RPMI7951 (cell line): ENCODE measurements around the gene SERINC2. TPM values are rescaled to one million over a fixed set of nuclear protein-coding genes. Genes with fewer than 3 reads are reported as not detected.
"Not testable (repeated sequence)": the region's sequence is repeated elsewhere in the genome, so short reads cannot be mapped to it uniquely, and the experiment has no call there.

Experiments used
- DNase-seq: peaks from one replicate; pipeline ENCODE4 v3.0.0-alpha.2; 2012; ENCODE audit warnings: low read depth
- total RNA-seq: library from RNA; depleted of rRNA; stranded (reverse); fragments of >200 nt; shearing (Covaris generic); gene quantifications from 2 replicates; pipeline ENCODE4 v1.2.3, GENCODE V29; 2014

SERINC2 gene
- total RNA-seq, 1 experiment from 2014 or later = 269 TPM

DNA sequence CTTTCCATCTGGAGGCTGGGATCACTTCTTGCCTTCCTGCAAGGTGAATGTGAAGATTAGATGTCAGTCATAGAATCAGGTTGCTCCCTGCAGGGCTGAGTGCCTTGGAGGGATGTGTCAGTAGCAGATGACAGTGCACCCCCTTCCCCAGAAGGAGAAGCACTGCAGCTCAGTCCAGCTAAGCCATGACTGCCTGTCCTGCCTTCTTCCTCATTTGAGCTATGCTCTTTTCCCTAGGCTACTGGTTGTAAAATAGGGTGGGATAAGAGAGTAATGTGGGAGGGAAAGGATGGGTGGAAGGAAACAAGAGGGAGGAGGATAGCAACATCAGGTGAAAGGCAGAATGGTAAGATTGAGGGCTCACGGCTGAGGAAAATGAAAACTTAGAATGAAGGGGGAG is 29.0 kb upstream of the SERINC2 start:
- no peak for DNase-seq

DNA sequence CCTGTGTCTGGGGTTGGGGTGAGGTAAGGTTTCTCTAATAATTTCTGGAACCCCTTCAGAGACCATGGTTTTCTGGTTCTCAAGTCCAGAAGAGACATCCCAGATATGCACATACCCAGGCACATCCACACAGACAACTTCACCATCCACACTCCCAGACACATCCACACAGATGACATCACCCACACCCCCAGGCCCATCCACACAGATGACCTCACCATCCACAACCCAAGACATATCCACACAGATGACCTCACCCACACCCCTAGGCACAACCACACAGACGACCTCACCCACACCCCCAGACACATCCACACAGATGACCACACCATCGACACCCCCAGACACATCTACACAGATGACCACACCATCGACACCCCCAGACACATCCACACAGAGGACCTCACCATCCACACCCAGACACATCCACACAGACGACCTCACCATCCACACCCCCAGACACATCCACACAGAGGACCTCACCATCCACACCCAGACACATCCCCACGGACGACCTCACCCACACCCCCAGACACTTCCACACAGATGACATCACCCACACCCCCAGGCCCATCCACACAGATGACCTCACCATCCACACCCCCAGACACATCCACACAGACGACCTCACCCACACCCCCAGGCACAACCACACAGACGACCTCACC is 26.3 kb upstream of the SERINC2 start:
- not testable (repeated sequence) for DNase-seq

DNA sequence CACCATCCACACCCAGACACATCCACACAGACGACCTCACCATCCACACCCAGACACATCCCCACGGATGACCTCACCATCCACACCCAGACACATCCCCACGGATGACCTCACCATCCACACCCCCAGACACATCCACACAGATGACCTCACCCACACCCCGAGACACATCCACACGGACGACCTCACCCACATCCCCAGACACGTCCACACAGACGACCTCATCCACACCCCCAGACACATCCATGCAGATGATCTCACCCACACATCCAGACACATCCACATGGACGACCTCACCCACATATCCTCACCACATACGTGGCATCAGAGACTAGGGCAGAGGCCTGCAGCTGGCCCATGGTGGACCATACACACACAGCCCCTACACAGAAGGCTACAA is 25.4 kb upstream of the SERINC2 start:
- DNase-seq = no peak

DNA sequence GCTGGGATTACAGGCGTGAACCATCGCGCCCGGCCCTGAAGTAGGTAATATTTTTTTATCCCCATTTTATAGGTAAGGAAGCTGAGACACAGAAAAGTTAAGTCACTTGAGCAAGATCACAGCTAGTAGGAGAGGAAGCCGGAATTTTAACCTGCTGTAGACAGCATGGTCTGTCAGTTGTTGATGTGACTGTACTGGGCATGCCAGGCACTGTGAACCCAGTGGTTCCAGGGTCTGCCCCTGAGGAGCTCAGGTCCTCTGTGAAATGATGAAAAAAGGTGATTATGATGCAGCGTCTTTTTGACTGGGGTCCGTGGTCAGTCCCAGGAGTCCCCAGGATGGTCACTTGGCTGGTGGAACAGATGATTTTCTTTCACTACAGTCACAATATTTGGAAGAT is 23.4 kb upstream of the SERINC2 start:
- DNase-seq = no peak

DNA sequence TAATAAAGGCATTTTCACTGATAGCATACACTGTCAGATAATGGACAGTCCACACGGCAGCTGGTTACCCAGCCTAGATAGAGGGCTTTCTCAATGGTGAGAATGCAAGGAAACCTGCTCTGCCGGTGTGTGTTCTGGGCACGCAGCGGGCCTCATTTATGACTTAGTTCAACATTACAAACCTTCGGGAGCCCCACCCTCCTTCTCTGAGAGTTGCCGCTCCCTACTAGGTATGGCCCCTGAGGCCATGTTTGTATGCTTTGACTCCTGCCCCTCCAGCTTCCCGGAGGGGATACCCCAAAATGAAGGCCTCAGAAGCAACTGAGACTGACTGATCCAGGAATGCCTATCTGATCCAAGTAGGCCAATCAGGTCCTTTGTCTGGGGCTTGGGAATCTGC is 22.9 kb upstream of the SERINC2 start:
- no peak for DNase-seq

GRCh38 chr1:31393463-31393862 is 19.6 kb upstream of the SERINC2 start:
- DNase-seq = no peak

DNA sequence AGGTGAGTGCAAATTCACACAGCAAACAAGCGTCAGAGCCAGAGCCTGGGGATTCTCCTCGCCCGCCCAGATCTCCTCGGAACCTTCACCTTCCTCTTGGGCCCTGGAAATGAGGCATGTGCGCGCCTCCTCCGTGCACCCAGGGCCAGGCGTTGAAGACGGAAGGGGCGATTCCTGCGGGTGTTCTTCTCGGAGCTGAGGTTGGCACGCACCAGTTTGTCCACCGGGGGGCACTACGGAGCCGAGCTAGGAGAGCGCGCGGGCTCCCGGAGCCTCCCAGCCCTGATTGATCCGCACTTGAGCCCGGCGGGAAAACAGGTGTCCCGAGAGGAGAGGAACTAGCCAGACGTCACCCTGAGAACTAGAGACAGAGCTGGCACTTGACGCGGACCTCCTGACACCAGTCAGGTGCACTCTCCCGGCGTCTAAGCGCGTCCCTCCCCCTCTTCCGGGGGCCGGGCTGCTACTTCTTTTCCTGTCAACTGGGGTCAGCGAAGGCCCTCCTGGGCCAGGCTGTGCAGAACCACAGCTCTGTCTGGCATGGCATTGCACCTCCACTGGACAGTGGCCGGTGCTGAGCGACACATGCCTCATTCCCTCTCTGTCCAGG is 18.3 kb upstream of the SERINC2 start:
- peak; percentile 84 for DNase-seq

DNA sequence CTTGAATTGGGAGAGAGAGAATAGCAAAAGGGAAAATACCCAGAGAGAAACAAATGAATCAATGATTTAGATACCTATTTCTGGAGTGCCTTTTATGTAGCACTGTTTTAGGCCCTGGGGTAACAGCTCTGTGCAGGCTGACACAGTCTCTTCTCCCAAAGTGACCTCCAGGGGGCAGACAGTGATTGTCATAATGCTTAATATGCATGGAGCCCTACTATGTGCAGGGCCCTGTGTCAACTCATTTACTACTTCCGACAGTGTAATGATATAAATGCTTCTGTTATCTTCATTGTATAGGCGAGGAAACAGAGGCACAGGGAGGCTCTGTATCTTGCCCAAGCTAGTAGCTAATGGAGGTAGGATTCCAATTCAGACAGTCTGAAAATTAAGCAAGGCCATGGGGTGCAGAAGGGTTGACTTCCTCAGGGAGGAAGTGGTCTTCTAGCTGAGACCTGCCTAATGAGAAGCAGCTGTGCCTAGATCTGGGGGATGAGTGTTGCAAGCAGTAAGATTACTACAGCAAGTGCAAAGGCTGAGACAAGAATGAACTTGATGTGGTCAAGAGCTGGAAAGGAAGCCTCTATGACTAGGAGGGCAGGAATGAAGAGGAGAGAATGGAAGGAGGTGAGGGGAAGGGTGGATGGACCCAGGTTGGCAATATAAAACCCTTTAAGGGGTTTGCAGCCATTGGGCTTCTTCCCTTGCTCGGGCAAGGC is 16.2 kb upstream of the SERINC2 start:
- DNase-seq = peak; percentile 99

- peak; percentile 92 for DNase-seq
Measured at GRCh38 chr1:31397360-31398095, 15.5 kb upstream of the SERINC2 start.

DNA sequence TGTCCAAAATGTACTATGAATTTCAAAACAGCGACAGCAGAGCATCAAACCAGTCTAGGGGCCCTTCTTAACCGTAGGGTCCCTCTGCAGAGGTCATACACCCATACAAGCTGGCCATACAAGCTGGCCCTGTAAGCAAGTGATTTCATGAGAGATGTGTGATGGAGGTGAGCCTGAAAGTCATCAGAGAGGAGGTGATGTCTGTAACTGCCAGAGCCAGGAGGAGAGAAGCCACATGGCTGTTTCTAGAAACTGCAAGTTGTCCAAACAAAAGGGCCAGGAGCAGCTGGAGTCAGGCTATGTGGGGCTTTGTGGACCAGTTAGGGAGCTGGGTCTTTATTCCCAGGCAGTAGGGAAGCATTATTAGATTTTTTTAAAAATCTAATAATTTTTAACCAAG is 14.8 kb upstream of the SERINC2 start:
- DNase-seq = no peak

GRCh38 chr1:31399976-31400375 is 13.0 kb upstream of the SERINC2 start:
- no peak for DNase-seq

GRCh38 chr1:31400393-31400792 is 12.6 kb upstream of the SERINC2 start:
- no peak for DNase-seq

DNA sequence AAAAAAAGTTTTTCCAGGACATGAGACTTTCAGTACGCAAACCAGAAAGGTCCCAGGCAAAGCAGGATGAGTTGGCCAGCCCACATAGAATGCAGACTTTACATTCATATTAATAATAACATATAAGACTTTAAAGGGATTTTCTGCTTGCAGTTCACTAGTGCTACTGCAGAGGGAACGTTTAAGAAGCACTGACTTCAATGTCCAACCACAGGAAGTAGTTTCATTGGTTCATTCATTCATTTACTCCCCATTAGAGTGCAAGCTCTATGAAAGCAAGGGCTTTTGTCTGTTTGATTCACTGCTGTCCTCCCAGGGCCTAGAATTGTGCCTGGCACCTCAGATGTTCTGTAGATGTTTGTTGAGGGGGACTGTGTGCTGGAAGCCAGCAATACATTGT is 11.8 kb upstream of the SERINC2 start:
- no peak for DNase-seq

GRCh38 chr1:31405578-31406245 is 7.3 kb upstream of the SERINC2 start:
- no peak for DNase-seq

GRCh38 chr1:31407029-31407626 is 5.9 kb upstream of the SERINC2 start:
- peak; percentile 81 for DNase-seq

- DNase-seq = no peak
Measured at GRCh38 chr1:31408788-31409318, 4.2 kb upstream of the SERINC2 start.

DNA sequence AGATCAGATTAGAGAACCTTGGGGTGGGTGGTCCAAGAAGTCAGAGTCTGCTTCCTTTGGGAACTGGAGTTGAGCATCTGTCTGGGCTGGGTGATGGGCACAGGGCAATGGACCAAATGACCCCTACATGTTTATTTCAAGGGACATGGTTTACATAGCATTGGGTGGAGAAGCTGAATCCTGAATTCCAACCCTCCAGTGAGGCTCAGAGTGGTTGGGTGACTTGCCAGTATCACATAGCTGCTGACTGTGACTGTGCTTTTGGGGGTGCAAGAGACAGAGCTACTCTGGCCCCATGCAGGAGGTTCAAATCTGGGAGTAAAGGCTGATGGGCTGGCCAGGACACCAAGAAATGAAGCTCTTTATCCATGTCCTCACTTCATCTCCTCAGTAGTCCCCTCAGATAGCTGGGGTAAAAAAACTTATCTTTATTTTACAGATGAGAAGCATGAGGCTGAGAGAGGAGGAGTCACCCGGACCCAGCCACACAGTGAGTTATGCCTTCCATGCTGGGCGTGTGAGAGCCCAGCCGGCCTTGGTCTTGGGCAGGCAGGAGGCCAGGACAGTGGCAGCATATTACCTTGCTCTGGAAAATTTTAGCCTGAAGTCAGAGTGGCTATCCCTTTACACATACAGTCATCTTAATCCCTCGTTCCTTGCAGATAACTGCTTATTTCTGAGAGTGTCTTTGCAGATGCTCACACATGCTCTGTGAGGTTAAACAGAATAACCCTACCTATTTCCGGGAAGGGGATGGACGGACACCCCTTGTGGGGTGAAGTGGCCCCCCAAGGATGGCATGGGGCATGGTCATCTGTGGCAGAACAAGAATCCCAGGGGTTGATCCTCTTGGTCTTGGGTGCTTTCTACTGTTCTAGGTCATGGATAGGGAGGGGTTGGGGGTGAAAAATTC is 2.8 kb upstream of the SERINC2 start:
- peak; percentile 57 for DNase-seq

DNA sequence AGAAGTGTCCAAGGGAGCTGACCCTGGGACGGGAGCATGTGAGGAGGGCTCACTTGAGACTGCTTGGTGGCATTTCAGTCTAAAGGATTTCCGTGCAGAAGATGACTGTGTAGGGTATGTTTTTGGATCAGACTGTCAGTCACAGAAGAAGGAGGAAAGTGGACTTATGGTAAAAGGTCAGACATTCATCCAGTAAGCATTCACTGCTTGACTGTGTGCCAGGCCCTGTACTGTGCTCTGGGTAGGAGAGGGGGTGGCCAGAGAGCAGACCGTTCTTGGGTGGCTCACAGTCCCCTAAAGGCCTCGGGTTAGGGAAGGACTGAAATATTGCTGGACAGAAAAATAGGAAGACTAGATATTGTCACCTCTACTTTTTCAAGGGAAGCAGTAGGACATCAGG is 2.1 kb upstream of the SERINC2 start:
- DNase-seq = peak; percentile 53

- DNase-seq = no peak
Measured at GRCh38 chr1:31412205-31412604, 808 bp upstream of the SERINC2 start.

DNA sequence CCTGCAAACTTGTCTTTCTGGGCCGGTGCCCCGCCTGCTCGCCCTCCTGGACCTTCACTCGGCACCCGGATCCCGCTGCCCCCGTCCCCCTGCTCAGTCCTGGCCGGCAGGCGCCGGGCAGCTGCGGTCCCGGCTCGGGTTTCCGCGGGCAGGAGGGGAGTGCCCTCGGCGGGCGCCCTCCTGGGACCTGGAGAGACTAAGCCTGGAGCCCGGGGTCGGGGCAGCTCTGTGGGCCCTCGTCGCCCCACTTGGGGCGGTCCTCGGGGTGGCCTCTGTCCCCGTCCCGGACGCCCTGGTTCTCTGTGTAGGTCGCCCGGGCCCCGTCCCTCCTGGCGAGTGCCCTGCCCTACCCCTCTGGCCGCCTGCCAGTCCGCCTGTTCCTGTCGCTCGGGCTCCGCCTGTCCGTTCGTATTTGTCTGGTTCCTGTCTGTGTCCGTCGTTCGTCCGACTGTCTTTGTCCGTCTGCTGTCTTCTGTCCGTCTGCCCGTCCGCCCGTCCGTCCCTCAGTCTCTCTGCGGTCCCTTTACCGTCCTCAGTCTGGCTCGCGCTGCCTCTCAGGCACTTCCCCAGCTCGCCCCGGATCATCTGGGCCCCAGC is 490 bp downstream of the SERINC2 start:
- peak; percentile 79 for DNase-seq
